GM23338 (cell line): ENCODE data around the gene MSANTD1. TPM values are rescaled to one million over a fixed set of nuclear protein-coding genes. Genes with fewer than 3 reads are reported as not detected.

ENCODE experiments used
- ATAC-seq: fragments of 200-7000 bp; cut with Tn5 transposase; 3 replicates; pipeline ENCODE4 v1.9.1; 2020
- DNase-seq: peaks from one replicate; pipeline ENCODE4 v3.0.0-alpha.2; 2015; ENCODE audit warnings: low spot score
- H2AFZ ChIP-seq: fragments of 200-600 bp; sonication (generic); 2 replicates; pipeline ENCODE4 v1.8.0; 2016; ENCODE audit warnings: antibody characterized with exemption, mild to moderate bottlenecking, moderate library complexity
- H3F3A ChIP-seq: fragments of 200-600 bp; sonication (generic); replicated peaks from 2 replicates; pipeline ENCODE4 v1.8.0; 2017; ENCODE audit warnings: antibody characterized with exemption, mixed run types, low read depth
- H3K27ac ChIP-seq: fragments of 200-600 bp; sonication (generic); 2 replicates; pipeline ENCODE4 v1.6.1; 2016; ENCODE audit warnings: low read depth
- H3K27me3 ChIP-seq: fragments of 200-600 bp; sonication (generic); 2 replicates; pipeline ENCODE4 v1.8.0; 2016; ENCODE audit warnings: mild to moderate bottlenecking, mixed run types, moderate library complexity; ENCODE audit not compliant: insufficient read depth
- H3K36me3 ChIP-seq: fragments of 200-600 bp; sonication (generic); 2 replicates; pipeline ENCODE4 v1.8.0; 2016; ENCODE audit warnings: mild to moderate bottlenecking; ENCODE audit not compliant: insufficient read depth
- H3K4me1 ChIP-seq: fragments of 200-600 bp; sonication (generic); 2 replicates; pipeline ENCODE4 v1.8.0; 2016; ENCODE audit warnings: mild to moderate bottlenecking, moderate library complexity; ENCODE audit not compliant: insufficient read depth
- H3K4me2 ChIP-seq: fragments of 200-600 bp; sonication (generic); 2 replicates; pipeline ENCODE4 v1.7.1; 2017; ENCODE audit warnings: mixed run types
- H3K4me3 ChIP-seq: fragments of 200-600 bp; sonication (generic); 2 replicates; pipeline ENCODE4 v1.6.1; 2016; ENCODE audit warnings: mixed run types
- H3K79me2 ChIP-seq: fragments of 200-600 bp; sonication (generic); replicated peaks from 2 replicates; pipeline ENCODE4 v1.8.0; 2017; ENCODE audit warnings: mild to moderate bottlenecking; ENCODE audit not compliant: insufficient read depth
- H3K9me2 ChIP-seq: fragments of 200-600 bp; sonication (generic); 2 replicates; pipeline ENCODE4 v1.8.0; 2017; ENCODE audit not compliant: insufficient read depth
- H4K20me1 ChIP-seq: fragments of 200-600 bp; sonication (generic); replicated peaks from 2 replicates; pipeline ENCODE4 v1.8.0; 2017; ENCODE audit warnings: mild to moderate bottlenecking; ENCODE audit not compliant: insufficient read depth
- H3K27ac Mint-ChIP-seq: 2 replicates; pipeline ENCODE4 v1.8.0; 2020; ENCODE audit warnings: inconsistent platforms, mild to moderate bottlenecking, moderate library complexity, mixed read lengths
- H3K27me3 Mint-ChIP-seq: 3 replicates; pipeline ENCODE4 v1.8.0; 2022; ENCODE audit warnings: low read depth, mild to moderate bottlenecking, moderate library complexity, mixed read lengths, inconsistent platforms; ENCODE audit not compliant: insufficient read depth, poor library complexity
- H3K36me3 Mint-ChIP-seq: 3 replicates; pipeline ENCODE4 v1.8.0; 2021; ENCODE audit warnings: low read depth, mild to moderate bottlenecking, inconsistent platforms, moderate library complexity, mixed read lengths
- H3K4me1 Mint-ChIP-seq: 3 replicates; pipeline ENCODE4 v1.8.0; 2020; ENCODE audit warnings: mild to moderate bottlenecking, inconsistent platforms, mixed read lengths
- H3K4me3 Mint-ChIP-seq: 3 replicates; pipeline ENCODE4 v1.8.0; 2021; ENCODE audit warnings: moderate library complexity, mild to moderate bottlenecking, inconsistent platforms, mixed read lengths
- H3K9me3 Mint-ChIP-seq: 3 replicates; pipeline ENCODE4 v1.8.0; 2020; ENCODE audit warnings: moderate library complexity, mild to moderate bottlenecking, inconsistent platforms, mixed read lengths
- CREB1 ChIP-seq: fragments of 250-450 bp; sonication (Bioruptor Pico); IDR thresholded peaks from 2 replicates; pipeline ENCODE4 v1.5.0; 2020; ENCODE audit warnings: low read depth, mild to moderate bottlenecking, moderate library complexity
- EZH2 ChIP-seq: fragments of 200-600 bp; sonication (generic); IDR thresholded peaks from one replicate; pipeline ENCODE4 v1.8.0; 2017; ENCODE audit warnings: antibody characterized with exemption, mild to moderate bottlenecking, low read depth; ENCODE audit not compliant: unreplicated experiment
- EZH2phosphoT487 ChIP-seq: fragments of 200-600 bp; sonication (generic); IDR thresholded peaks from one replicate; pipeline ENCODE4 v1.8.1; 2018; ENCODE audit warnings: antibody characterized with exemption; ENCODE audit not compliant: unreplicated experiment
- JUNB ChIP-seq: IDR thresholded peaks from one replicate; pipeline ENCODE4 v1.6.1; 2016; ENCODE audit warnings: antibody characterized with exemption; ENCODE audit not compliant: unreplicated experiment
- NANOG ChIP-seq: IDR thresholded peaks from 2 replicates; pipeline ENCODE4 v1.6.1; 2016; ENCODE audit warnings: antibody characterized with exemption, borderline replicate concordance
- POLR2AphosphoS5 ChIP-seq: IDR thresholded peaks from 2 replicates; pipeline ENCODE4 v1.6.1; 2016; ENCODE audit warnings: antibody characterized with exemption, low read depth
- STAT1 ChIP-seq: IDR thresholded peaks from one replicate; pipeline ENCODE4 v1.6.1; 2016; ENCODE audit warnings: antibody characterized with exemption; ENCODE audit not compliant: unreplicated experiment
- ZNF114 ChIP-seq: fragments of 250-450 bp; sonication (Bioruptor Pico); IDR thresholded peaks from 2 replicates; pipeline ENCODE4 v1.5.0; 2020; ENCODE audit warnings: mild to moderate bottlenecking, moderate library complexity
- ZNF331 ChIP-seq: fragments of 250-450 bp; sonication (Bioruptor Pico); IDR thresholded peaks from 2 replicates; pipeline ENCODE4 v1.5.0; 2020; ENCODE audit warnings: low read depth, mild to moderate bottlenecking, moderate library complexity
- polyA plus RNA-seq: library from polyadenylated mRNA; unstranded; fragments of >200 nt; fragmentation: Nextera tagmentation; extraction: Ambion mirVana; gene quantifications from 2 replicates; pipeline ENCODE4 v1.2.1, GENCODE V29; 2016
- total RNA-seq: library from RNA; depleted of rRNA; stranded (reverse); fragments of >200 nt; shearing (Covaris generic); gene quantifications from 2 replicates; pipeline ENCODE4 v1.2.3, GENCODE V29; 2014
- TF ChIP-seq, protein P1 (sequence below): fragments of 250-450 bp; sonication (Bioruptor Pico); IDR thresholded peaks from 2 replicates; pipeline ENCODE4 v1.5.0; 2020; ENCODE audit warnings: mild to moderate bottlenecking, moderate library complexity
- TF ChIP-seq, protein P2 (sequence below), 2 experiments: fragments of 200-600 bp in 1 of 2; sonication (generic) in 1 of 2; conservative IDR thresholded peaks; 2 replicates each; pipeline versions ENCODE4 v1.5.1 to v1.6.1; 2016 to 2017; ENCODE audit warnings: antibody characterized with exemption in 2 of 2, low read depth in 2 of 2, mild to moderate bottlenecking in 2 of 2, moderate library complexity in 1 of 2
- TF ChIP-seq, protein P3 (sequence below): IDR thresholded peaks from one replicate; pipeline ENCODE4 v1.6.1; 2018; ENCODE audit warnings: antibody characterized with exemption; ENCODE audit not compliant: unreplicated experiment
- TF ChIP-seq, protein P4 (sequence below): IDR thresholded peaks from 2 replicates; pipeline ENCODE4 v1.6.1; 2016; ENCODE audit warnings: antibody characterized with exemption

MSANTD1 gene
- total and polyA plus RNA-seq, 2 experiments from 2014 or later: 0.29 to 1.0 TPM

DNA sequence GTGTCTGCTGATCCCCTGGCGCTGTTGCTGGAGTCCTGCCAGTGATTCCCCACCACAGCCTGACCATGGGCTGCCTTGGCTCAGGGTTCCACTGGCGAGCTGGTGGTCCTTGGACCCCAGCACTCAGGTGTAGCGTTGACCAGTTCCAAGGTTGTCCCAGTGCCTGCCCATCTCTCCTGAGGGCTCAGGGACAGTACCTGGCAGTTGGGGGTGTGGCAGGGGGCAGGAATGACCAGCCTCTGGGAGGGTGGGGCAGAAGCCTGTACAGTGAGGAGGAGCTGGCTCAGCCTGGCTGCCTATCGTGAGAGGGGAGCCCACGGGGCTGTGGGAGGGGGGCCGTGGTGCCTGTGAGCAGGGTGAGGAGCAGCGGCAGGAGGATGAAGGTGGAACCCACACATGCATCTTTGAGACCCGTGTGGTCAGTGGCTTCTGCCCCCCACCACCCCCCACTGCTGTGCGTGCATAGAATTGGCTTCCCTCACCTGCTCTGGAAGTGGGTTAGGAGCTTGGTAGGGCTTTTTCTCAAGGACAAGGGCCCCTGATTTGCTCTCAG lies 12.6 kb upstream of the MSANTD1 start:
- H3K36me3 Mint-ChIP-seq: peaks cover 61% of the 10 kb centered on the region

More for the DNA sequence above, 12.6 kb upstream of the MSANTD1 start:
- Mint-ChIP-seq H3K4me1 (peaks cover 26% of the 10 kb centered on the region), H3K27me3 (peaks cover 27% of the 10 kb centered on the region), H3K4me3 (no peak overlapping the region), H3K27ac (no peak overlapping the region), H3K9me3 (no peaks in the 10 kb centered on the region; the same call in 2 of the 3 replicates)
- TF ChIP-seq, protein P1, sequence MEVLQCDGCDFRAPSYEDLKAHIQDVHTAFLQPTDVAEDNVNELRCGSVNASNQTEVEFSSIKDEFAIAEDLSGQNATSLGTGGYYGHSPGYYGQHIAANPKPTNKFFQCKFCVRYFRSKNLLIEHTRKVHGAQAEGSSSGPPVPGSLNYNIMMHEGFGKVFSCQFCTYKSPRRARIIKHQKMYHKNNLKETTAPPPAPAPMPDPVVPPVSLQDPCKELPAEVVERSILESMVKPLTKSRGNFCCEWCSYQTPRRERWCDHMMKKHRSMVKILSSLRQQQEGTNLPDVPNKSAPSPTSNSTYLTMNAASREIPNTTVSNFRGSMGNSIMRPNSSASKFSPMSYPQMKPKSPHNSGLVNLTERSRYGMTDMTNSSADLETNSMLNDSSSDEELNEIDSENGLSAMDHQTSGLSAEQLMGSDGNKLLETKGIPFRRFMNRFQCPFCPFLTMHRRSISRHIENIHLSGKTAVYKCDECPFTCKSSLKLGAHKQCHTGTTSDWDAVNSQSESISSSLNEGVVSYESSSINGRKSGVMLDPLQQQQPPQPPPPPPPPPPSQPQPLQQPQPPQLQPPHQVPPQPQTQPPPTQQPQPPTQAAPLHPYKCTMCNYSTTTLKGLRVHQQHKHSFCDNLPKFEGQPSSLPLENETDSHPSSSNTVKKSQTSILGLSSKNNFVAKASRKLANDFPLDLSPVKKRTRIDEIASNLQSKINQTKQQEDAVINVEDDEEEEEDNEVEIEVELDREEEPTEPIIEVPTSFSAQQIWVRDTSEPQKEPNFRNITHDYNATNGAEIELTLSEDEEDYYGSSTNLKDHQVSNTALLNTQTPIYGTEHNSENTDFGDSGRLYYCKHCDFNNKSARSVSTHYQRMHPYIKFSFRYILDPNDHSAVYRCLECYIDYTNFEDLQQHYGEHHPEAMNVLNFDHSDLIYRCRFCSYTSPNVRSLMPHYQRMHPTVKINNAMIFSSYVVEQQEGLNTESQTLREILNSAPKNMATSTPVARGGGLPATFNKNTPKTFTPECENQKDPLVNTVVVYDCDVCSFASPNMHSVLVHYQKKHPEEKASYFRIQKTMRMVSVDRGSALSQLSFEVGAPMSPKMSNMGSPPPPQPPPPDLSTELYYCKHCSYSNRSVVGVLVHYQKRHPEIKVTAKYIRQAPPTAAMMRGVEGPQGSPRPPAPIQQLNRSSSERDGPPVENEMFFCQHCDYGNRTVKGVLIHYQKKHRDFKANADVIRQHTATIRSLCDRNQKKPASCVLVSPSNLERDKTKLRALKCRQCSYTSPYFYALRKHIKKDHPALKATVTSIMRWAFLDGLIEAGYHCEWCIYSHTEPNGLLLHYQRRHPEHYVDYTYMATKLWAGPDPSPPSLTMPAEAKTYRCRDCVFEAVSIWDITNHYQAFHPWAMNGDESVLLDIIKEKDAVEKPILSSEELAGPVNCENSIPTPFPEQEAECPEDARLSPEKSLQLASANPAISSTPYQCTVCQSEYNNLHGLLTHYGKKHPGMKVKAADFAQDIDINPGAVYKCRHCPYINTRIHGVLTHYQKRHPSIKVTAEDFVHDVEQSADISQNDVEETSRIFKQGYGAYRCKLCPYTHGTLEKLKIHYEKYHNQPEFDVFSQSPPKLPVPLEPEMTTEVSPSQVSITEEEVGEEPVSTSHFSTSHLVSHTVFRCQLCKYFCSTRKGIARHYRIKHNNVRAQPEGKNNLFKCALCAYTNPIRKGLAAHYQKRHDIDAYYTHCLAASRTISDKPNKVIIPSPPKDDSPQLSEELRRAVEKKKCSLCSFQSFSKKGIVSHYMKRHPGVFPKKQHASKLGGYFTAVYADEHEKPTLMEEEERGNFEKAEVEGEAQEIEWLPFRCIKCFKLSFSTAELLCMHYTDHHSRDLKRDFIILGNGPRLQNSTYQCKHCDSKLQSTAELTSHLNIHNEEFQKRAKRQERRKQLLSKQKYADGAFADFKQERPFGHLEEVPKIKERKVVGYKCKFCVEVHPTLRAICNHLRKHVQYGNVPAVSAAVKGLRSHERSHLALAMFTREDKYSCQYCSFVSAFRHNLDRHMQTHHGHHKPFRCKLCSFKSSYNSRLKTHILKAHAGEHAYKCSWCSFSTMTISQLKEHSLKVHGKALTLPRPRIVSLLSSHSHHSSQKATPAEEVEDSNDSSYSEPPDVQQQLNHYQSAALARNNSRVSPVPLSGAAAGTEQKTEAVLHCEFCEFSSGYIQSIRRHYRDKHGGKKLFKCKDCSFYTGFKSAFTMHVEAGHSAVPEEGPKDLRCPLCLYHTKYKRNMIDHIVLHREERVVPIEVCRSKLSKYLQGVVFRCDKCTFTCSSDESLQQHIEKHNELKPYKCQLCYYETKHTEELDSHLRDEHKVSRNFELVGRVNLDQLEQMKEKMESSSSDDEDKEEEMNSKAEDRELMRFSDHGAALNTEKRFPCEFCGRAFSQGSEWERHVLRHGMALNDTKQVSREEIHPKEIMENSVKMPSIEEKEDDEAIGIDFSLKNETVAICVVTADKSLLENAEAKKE (CRISPR knock-in tag): no peak
- TF ChIP-seq EZH2phosphoT487 (no peak), POLR2AphosphoS5 (no peak), ZNF331 (CRISPR knock-in tag) (no peak), NANOG (no peak), CREB1 (no peak), ZNF114 (CRISPR knock-in tag) (no peak), EZH2 (no peak), JUNB (no peak), STAT1 (no peak)
- TF ChIP-seq, protein P2, sequence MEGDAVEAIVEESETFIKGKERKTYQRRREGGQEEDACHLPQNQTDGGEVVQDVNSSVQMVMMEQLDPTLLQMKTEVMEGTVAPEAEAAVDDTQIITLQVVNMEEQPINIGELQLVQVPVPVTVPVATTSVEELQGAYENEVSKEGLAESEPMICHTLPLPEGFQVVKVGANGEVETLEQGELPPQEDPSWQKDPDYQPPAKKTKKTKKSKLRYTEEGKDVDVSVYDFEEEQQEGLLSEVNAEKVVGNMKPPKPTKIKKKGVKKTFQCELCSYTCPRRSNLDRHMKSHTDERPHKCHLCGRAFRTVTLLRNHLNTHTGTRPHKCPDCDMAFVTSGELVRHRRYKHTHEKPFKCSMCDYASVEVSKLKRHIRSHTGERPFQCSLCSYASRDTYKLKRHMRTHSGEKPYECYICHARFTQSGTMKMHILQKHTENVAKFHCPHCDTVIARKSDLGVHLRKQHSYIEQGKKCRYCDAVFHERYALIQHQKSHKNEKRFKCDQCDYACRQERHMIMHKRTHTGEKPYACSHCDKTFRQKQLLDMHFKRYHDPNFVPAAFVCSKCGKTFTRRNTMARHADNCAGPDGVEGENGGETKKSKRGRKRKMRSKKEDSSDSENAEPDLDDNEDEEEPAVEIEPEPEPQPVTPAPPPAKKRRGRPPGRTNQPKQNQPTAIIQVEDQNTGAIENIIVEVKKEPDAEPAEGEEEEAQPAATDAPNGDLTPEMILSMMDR (conservative IDR thresholded peaks at IDR 0.05; ENCODE audit: low read depth in 2 of 2): no peak
- TF ChIP-seq, protein P3, sequence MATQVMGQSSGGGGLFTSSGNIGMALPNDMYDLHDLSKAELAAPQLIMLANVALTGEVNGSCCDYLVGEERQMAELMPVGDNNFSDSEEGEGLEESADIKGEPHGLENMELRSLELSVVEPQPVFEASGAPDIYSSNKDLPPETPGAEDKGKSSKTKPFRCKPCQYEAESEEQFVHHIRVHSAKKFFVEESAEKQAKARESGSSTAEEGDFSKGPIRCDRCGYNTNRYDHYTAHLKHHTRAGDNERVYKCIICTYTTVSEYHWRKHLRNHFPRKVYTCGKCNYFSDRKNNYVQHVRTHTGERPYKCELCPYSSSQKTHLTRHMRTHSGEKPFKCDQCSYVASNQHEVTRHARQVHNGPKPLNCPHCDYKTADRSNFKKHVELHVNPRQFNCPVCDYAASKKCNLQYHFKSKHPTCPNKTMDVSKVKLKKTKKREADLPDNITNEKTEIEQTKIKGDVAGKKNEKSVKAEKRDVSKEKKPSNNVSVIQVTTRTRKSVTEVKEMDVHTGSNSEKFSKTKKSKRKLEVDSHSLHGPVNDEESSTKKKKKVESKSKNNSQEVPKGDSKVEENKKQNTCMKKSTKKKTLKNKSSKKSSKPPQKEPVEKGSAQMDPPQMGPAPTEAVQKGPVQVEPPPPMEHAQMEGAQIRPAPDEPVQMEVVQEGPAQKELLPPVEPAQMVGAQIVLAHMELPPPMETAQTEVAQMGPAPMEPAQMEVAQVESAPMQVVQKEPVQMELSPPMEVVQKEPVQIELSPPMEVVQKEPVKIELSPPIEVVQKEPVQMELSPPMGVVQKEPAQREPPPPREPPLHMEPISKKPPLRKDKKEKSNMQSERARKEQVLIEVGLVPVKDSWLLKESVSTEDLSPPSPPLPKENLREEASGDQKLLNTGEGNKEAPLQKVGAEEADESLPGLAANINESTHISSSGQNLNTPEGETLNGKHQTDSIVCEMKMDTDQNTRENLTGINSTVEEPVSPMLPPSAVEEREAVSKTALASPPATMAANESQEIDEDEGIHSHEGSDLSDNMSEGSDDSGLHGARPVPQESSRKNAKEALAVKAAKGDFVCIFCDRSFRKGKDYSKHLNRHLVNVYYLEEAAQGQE: no peak
- TF ChIP-seq, protein P4, sequence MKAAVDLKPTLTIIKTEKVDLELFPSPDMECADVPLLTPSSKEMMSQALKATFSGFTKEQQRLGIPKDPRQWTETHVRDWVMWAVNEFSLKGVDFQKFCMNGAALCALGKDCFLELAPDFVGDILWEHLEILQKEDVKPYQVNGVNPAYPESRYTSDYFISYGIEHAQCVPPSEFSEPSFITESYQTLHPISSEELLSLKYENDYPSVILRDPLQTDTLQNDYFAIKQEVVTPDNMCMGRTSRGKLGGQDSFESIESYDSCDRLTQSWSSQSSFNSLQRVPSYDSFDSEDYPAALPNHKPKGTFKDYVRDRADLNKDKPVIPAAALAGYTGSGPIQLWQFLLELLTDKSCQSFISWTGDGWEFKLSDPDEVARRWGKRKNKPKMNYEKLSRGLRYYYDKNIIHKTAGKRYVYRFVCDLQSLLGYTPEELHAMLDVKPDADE: no peak
- Histone ChIP-seq H3K4me2 (no peak overlapping the region), H3F3A (0 out of 2 replicates have a peak, but pooled peaks cover 3% of the 10 kb centered on the region), H3K36me3 (peaks cover 11% of the 10 kb centered on the region; the same call in 1 of the 2 replicates), H2AFZ (no peak overlapping the region), H4K20me1 (peaks cover 9% of the 10 kb centered on the region), H3K27me3 (no peaks in the 10 kb centered on the region), H3K4me1 (peaks cover 12% of the 10 kb centered on the region), H3K27ac (no peak overlapping the region), H3K79me2 (no peaks in the 10 kb centered on the region), H3K4me3 (no peak overlapping the region), H3K9me2 (no peaks in the 10 kb centered on the region)
- no peak for ATAC-seq
- DNase-seq: no peak
